Measurements from ENCODE around the gene TAMALIN. TPM values are rescaled to one million over a fixed set of nuclear protein-coding genes. Genes with fewer than 3 reads are reported as not detected.
A peak's percentile ranks its signal among the peaks of the same experiment; 100 is the strongest.

The TAMALIN gene
- total RNA-seq, 4 donors from 2014 or later, result 19.0 to 67.9 (median 29.5) TPM

DNA sequence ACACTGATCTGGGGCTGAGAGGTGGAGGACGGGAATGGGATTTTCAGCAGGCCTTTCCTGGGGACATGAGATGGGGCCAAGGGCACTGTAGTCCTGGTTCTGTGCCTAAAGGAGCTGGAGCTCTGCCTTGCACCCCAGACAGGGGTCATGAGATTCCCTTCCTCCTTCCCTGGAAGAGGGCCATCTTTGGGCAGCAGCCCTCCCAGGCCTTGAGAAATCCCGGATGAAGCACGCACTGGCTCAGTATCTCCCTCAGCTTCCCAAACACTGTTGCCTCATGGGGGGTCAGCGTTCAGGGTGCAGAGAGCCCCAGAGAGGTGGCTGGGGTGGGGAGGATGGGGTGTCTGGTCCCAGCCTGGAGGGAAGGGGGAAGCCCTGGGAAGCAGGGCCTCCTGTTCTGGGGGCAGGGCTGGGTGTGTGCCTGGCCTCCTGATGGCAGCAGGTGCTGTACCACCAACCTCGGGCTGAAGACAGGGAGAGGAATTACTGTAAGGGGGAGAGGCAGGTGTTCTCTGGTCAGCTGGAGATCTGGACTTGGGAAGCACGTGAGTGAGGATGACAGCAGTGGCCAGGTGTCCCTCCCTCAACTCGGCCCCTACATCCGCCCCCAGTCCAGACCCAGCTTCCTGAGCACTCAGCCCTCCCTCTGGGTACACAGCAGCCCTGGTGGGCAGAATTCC, 36.1 kb downstream of the TAMALIN start:
- DNase-seq (ENCODE audit: low spot score) (no peak), ATAC-seq (ENCODE audit: low FRiP score) (no peak)
- TF ChIP-seq, protein P1, sequence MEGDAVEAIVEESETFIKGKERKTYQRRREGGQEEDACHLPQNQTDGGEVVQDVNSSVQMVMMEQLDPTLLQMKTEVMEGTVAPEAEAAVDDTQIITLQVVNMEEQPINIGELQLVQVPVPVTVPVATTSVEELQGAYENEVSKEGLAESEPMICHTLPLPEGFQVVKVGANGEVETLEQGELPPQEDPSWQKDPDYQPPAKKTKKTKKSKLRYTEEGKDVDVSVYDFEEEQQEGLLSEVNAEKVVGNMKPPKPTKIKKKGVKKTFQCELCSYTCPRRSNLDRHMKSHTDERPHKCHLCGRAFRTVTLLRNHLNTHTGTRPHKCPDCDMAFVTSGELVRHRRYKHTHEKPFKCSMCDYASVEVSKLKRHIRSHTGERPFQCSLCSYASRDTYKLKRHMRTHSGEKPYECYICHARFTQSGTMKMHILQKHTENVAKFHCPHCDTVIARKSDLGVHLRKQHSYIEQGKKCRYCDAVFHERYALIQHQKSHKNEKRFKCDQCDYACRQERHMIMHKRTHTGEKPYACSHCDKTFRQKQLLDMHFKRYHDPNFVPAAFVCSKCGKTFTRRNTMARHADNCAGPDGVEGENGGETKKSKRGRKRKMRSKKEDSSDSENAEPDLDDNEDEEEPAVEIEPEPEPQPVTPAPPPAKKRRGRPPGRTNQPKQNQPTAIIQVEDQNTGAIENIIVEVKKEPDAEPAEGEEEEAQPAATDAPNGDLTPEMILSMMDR (IDR thresholded peaks at IDR 0.05), result no peak

DNA sequence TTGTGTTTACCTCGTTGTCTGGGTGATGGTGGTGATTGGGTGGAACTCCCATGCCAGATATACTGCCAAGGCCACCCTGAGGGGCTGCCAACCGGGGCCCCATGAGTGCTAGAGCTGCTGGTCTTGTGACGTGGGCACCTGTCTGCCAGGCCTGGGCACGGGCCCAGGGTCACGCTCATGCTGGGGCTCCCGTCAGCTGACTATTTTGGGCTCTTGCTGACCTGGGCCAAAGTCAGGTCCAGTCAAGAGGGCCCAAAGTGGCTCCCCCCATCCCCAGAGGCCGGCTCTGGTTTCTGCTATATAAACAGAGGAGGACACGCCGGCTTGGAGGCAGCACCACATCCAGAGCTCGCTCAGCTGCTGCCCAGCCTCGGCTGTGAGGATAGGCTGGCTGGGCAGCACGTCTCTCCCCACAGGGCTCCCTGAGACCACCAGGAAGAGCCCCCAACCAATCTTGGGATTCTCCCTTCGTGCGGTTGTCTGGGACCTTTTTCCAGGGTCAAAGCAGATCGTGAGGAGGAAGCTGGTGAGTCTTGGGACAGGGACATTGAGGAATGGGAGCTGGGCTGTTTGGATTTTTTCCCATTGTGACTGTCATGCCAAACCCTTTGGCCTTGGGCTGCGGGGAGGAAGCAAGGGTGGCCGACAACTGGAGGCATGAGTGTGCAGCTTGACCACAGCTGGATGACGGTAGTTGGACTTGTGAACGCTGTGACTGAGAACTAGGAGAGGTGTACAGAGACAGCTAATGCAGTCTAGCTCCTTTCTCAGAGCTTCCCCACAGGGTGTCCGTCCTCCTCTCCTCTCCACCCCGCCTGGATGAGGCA, 36.9 kb downstream of the TAMALIN start:
- no peak for DNase-seq (ENCODE audit: low spot score)
- ATAC-seq (ENCODE audit: low FRiP score), result peak; percentile 37
- TF ChIP-seq, protein P1 (IDR thresholded peaks at IDR 0.05), result no peak

DNA sequence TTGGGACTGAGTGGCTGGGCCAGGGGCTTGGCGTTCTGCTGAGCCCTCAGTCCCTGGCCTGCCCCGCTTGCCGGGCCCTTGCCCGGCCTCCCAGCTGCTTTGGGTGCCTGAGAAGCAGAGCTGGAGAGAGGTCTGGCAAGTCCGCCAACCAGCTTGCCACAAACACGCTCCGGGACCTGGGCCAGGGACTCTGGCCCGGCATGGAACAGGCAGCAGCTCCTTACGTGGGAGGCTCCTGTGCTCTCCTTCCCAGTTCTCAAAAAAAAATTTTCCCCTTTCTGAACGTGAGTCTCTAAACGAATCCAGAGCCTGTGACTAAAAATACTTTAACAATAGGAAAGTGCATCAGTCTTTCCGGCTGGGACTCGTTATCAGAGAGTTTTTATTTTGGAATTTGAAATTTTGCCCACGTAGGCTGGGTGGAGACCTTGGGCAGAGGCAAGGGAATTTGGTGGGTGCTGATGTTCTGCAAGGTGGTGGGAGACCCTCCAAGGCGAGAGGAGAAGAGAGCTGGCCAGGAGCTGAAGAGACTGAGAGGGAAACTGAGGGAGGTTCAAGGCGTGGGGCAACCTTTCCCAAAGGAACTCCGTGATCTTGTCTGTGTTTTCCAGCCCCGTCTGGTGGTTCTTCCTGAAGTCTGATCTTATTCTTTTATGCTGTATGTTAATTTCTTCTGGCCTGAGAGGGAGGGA, 37.7 kb downstream of the TAMALIN start:
- DNase-seq (ENCODE audit: low spot score) (no peak), ATAC-seq (ENCODE audit: low FRiP score) (peak; percentile 60)
- TF ChIP-seq, protein P1 (IDR thresholded peaks at IDR 0.05), result no peak

DNA sequence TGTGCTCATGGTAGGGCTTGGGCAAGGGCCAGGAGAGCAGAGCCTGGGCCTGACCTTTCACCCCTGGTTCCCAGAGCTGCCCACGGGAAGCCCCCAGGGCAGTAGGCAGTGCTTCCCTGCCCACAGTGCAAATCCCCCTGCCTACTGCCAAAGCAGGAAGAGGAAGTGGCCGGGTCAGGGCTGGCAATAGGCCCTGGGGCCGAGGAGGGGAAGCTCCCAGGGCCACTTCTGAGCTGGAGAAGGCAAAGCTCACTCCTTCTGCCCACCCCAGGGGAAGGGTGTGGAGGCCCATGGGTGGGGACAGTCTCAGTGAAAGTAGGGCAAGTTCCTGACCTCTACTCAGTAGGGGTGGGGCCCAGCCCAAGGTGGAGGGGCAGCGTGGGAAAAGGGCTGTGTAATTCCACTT, 39.1 kb downstream of the TAMALIN start:
- DNase-seq (ENCODE audit: low spot score) (no peak), ATAC-seq (ENCODE audit: low FRiP score) (no peak)
- TF ChIP-seq, protein P1 (IDR thresholded peaks at IDR 0.05), result no peak

DNA sequence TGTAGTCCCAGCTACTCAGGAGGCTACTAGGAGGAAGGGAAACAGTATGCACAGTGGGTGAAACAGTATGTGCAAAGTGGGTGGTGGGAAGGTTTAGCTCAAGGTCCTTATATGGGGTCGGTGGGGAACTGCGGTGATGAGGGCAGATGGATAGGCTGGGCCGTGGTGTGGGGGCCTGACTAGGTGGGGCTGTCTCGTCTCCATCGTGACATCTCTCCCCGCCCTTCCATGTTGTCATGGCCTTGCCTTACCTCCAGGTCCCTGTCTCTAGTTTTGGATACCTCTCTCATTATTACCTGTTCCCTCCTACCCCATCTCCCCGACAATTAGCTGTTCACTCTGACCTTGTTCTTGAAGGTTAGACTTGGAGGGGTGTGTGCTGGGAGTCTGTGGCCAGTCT, 40.1 kb downstream of the TAMALIN start:
- DNase-seq (ENCODE audit: low spot score), result no peak
- TF ChIP-seq, protein P1 (IDR thresholded peaks at IDR 0.05), result no peak
- ATAC-seq (ENCODE audit: low FRiP score), result no peak

DNA sequence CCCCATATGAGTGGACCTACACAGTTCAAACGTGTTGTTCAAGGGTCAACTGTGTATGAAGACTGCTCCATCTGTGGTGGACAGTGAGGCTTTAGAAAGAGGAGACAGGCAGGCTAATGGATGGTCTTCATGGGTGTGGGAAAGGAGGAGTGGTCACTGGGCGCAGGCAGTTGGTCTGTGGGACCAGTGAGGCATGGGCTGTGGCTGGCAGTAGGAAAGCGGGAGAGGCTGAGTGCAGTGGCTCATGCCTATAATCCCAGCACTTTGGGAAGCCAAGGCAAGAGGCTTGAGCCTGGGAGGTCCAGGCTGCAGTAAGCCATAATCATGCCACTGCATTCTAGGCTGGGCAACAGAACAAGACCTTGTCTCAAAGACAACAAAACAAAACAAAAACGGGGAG, 42.5 kb downstream of the TAMALIN start:
- no peak for DNase-seq (ENCODE audit: low spot score)
- TF ChIP-seq, protein P1 (IDR thresholded peaks at IDR 0.05), result no peak
- ATAC-seq (ENCODE audit: low FRiP score), result no peak
